Esophagus muscularis mucosa (tissue), 3 donors: ENCODE measurements around the gene PLD4.
A peak's percentile ranks its signal among the peaks of the same experiment; 100 is the strongest.

Experiments
- POLR2A ChIP-seq: fragments of 450-650 bp; IDR thresholded peaks from one replicate; pipeline ENCODE4 v1.6.1; 2017; ENCODE audit warnings: antibody characterized with exemption, moderate library complexity, mild to moderate bottlenecking, low read depth
- POLR2AphosphoS5 ChIP-seq, 2 donors: sonication (generic); formaldehyde crosslinking; IDR thresholded peaks; one replicate each; pipeline ENCODE4 v1.6.1; 2017; ENCODE audit warnings: antibody characterized with exemption in 2 of 2
- TF ChIP-seq, protein P1 (sequence below), 3 experiments: fragments of 200-600 bp in 2 of 3; fragments of 450-650 bp in 1 of 3; sonication (generic) in 2 of 3; IDR thresholded peaks; one replicate each; pipeline ENCODE4 v1.5.1; 2017 to 2019; ENCODE audit warnings: antibody characterized with exemption in 3 of 3, mild to moderate bottlenecking in 2 of 3, moderate library complexity in 1 of 3

DNA sequence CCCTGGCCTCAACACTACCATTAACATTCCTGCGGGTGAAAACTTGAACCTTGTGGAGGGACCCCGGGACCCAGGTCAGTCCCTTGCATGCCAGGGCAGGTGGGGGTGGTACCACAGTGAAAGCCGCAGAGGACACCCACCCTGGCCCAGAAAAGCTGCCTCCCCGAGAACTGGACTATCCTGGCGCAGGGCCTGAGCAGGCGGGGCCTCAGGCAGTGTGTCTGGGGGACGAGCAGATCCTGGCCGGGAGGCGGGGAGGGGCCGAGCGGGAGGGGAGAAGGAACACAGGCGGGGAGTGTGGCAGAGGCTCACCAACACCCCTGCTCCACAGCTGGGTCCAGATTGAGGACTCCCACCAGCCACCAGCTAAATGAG lies 43.5 kb downstream of the PLD4 start:
- TF ChIP-seq, protein P1, sequence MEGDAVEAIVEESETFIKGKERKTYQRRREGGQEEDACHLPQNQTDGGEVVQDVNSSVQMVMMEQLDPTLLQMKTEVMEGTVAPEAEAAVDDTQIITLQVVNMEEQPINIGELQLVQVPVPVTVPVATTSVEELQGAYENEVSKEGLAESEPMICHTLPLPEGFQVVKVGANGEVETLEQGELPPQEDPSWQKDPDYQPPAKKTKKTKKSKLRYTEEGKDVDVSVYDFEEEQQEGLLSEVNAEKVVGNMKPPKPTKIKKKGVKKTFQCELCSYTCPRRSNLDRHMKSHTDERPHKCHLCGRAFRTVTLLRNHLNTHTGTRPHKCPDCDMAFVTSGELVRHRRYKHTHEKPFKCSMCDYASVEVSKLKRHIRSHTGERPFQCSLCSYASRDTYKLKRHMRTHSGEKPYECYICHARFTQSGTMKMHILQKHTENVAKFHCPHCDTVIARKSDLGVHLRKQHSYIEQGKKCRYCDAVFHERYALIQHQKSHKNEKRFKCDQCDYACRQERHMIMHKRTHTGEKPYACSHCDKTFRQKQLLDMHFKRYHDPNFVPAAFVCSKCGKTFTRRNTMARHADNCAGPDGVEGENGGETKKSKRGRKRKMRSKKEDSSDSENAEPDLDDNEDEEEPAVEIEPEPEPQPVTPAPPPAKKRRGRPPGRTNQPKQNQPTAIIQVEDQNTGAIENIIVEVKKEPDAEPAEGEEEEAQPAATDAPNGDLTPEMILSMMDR (IDR thresholded peaks at IDR 0.05), result no peak
- peak; percentile 49 to 79 for TF ChIP-seq POLR2AphosphoS5 (IDR thresholded peaks at IDR 0.05)
- no peak for TF ChIP-seq POLR2A
